GM21619 (cell line): ENCODE results near the gene ZNF17.

Source experiments
- ATAC-seq: cut with Tn5 transposase; IDR thresholded peaks from one replicate; pipeline ENCODE4 v1.9.1; 2021; ENCODE audit not compliant: unreplicated experiment

ZNF17 gene

GRCh38 chr19:57421037-57421436, 10.1 kb downstream of the ZNF17 start:
- ATAC-seq, result no peak

GRCh38 chr19:57434386-57435061, 23.6 kb downstream of the ZNF17 start:
- ATAC-seq, result peak; percentile 6

- peak; percentile 95 for ATAC-seq
These were observed 24.4 kb downstream of the ZNF17 start, which contains the start of gene ZNF749 for GRCh38 chr19:57435062-57435978. Gene ZNF749 (plus strand): TSS chr19:57435325. CDS start chr19:57435579, 254 bp downstream.

- ATAC-seq, result no peak
These were observed 25.5 kb downstream of the ZNF17 start for GRCh38 chr19:57436417-57436816.

GRCh38 chr19:57437931-57438330, 27.0 kb downstream of the ZNF17 start:
- ATAC-seq, result no peak

GRCh38 chr19:57438925-57439324, 28.0 kb downstream of the ZNF17 start:
- ATAC-seq, result no peak

- ATAC-seq, result no peak
These were observed 31.2 kb downstream of the ZNF17 start for GRCh38 chr19:57441979-57442752.

GRCh38 chr19:57443121-57443696, 32.2 kb downstream of the ZNF17 start:
- ATAC-seq, result no peak

GRCh38 chr19:57452307-57452706, 41.3 kb downstream of the ZNF17 start:
- ATAC-seq, result no peak

GRCh38 chr19:57465680-57466381, 54.9 kb downstream of the ZNF17 start:
- no peak for ATAC-seq

GRCh38 chr19:57466489-57466888, 55.5 kb downstream of the ZNF17 start:
- no peak for ATAC-seq
